Mesothelial cell of epicardium (in vitro differentiated cells): Measurements from ENCODE around the gene UBC. TPM values are rescaled to one million over a fixed set of nuclear protein-coding genes. Genes with fewer than 3 reads are reported as not detected.
"Not testable (repeated sequence)": the region's sequence is repeated elsewhere in the genome, so short reads cannot be mapped to it uniquely, and the experiment has no call there.

ENCODE experiments used
- DNase-seq, 2 experiments: peaks; one replicate each; pipeline ENCODE4 v3.0.0; 2021; ENCODE audit warnings: low spot score in 2 of 2; ENCODE audit not compliant: unreplicated experiment in 2 of 2
- H3K27ac Mint-ChIP-seq: 2 replicates; pipeline ENCODE4 v1.8.0; 2021; ENCODE audit warnings: mixed read lengths
- H3K27me3 Mint-ChIP-seq: 2 replicates; pipeline ENCODE4 v1.8.0; 2021; ENCODE audit warnings: low read depth, mixed read lengths
- H3K36me3 Mint-ChIP-seq: 2 replicates; pipeline ENCODE4 v1.8.0; 2021; ENCODE audit warnings: mixed read lengths
- H3K4me1 Mint-ChIP-seq: 2 replicates; pipeline ENCODE4 v1.8.0; 2021; ENCODE audit warnings: mixed read lengths
- H3K4me3 Mint-ChIP-seq: 2 replicates; pipeline ENCODE4 v1.8.0; 2021; ENCODE audit warnings: mild to moderate bottlenecking, moderate library complexity, mixed read lengths
- H3K9me3 Mint-ChIP-seq: 2 replicates; pipeline ENCODE4 v1.8.0; 2021; ENCODE audit warnings: mixed read lengths
- CTCF ChIP-seq: fragments of 200-600 bp; sonication (generic); IDR thresholded peaks from one replicate; pipeline ENCODE4 v1.5.0; 2021; ENCODE audit warnings: antibody characterized with exemption; ENCODE audit not compliant: unreplicated experiment
- total RNA-seq: library from RNA; stranded (reverse); gene quantifications from 3 replicates; pipeline ENCODE4 v1.2.1, GENCODE V29; 2021

Gene UBC
- total RNA-seq, 1 donor from 2014 or later: 718 TPM

- Mint-ChIP-seq H3K27me3 (no peaks in the 10 kb centered on the region), H3K4me1 (no peaks in the 10 kb centered on the region), H3K36me3 (no peaks in the 10 kb centered on the region), H3K4me3 (no peak overlapping the region), H3K27ac (no peak overlapping the region), H3K9me3 (no peaks in the 10 kb centered on the region)
- no peak for DNase-seq
- peak; percentile 15 for TF ChIP-seq CTCF
Measured at GRCh38 chr12:124898200-124898922, 16.1 kb downstream of the UBC start.

DNA sequence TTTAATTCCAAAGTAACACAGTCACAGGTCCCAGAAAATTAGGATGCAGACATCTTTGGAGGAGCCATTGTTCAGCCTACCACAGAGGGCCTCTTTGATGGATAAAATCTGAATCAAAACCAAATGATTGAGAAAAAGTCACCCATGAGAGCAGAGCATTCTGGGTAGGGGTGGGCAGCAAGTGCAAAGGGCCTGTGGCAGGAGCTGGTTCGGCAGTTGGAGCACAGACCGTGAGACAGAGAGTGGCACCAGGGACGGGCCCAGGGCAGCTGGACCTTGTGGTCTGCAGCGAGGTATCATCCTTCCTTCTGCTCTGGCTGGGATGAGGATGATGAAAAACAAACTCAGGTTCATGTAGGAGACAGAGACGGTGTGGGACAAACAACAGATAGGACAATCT is 18.0 kb downstream of the UBC start:
- Mint-ChIP-seq H3K27me3 (no peaks in the 10 kb centered on the region), H3K9me3 (no peaks in the 10 kb centered on the region), H3K4me3 (no peak overlapping the region), H3K4me1 (no peaks in the 10 kb centered on the region), H3K36me3 (no peaks in the 10 kb centered on the region), H3K27ac (no peak overlapping the region)
- no peak for DNase-seq
- TF ChIP-seq CTCF: no peak

DNA sequence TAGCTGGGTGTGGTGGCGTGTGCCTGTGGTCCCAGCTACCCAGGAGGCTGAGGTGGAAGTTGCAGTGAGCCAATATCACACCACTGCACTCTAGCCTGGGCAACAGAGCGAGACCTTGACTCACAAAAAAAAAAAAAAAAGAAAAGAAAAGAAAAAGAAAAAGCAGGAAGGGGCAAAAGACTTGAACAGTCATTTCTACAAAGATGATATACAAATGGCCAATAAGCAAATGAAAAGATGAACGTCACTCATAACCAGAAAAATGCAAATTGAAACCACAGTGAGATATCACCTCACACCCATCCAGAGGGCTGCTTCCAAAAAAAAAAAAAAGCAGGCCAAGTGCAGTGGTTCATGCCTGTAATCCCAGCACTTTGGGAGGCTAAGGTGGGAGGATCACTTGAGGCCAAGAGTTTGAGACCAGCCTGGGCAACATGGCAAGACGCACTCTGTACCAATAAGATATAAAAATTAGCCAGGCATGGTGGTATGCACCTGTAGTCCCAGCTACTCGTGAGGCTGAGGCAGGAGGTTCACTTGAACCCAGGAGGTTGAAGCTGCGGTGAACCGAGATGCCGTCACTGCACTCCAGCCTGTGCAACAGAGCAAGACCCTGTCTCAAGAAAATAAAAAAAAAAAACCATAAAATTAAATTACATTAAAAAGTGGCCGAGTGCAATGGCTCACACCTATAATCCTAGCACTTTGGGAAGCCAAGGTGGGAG is 20.5 kb downstream of the UBC start:
- DNase-seq: no peak
- no peaks in the 10 kb centered on the region for H3K27me3 Mint-ChIP-seq
- H3K36me3 Mint-ChIP-seq: no peaks in the 10 kb centered on the region
- no peak for TF ChIP-seq CTCF
- H3K27ac Mint-ChIP-seq: no peak overlapping the region
- H3K4me3 Mint-ChIP-seq: no peak overlapping the region
- no peaks in the 10 kb centered on the region for H3K9me3 Mint-ChIP-seq
- H3K4me1 Mint-ChIP-seq: no peaks in the 10 kb centered on the region

- H3K4me1 Mint-ChIP-seq: peaks cover 10% of the 10 kb centered on the region
- H3K27me3 Mint-ChIP-seq: no peaks in the 10 kb centered on the region
- H3K36me3 Mint-ChIP-seq: no peaks in the 10 kb centered on the region
- DNase-seq: no peak
- no peak overlapping the region for H3K4me3 Mint-ChIP-seq
- H3K9me3 Mint-ChIP-seq: no peaks in the 10 kb centered on the region
- no peak for TF ChIP-seq CTCF
- no peak overlapping the region for H3K27ac Mint-ChIP-seq
Measured at GRCh38 chr12:124888260-124888659, 26.2 kb downstream of the UBC start.

- not testable (repeated sequence) for H3K27ac Mint-ChIP-seq, H3K9me3 Mint-ChIP-seq, H3K27me3 Mint-ChIP-seq, H3K4me3 Mint-ChIP-seq, DNase-seq, H3K36me3 Mint-ChIP-seq
- peaks cover 10% of the 10 kb centered on the region for H3K4me1 Mint-ChIP-seq
Measured at GRCh38 chr12:124887766-124888165, 26.7 kb downstream of the UBC start.
